ENCODE data around the gene NAV3.

The NAV3 gene

GRCh38 chr12:77842430-77842829, 11.7 kb downstream of the NAV3 start:
- DNase-seq (ENCODE audit: low read depth), result no peak

- DNase-seq (ENCODE audit: low read depth), result no peak
Observed at GRCh38 chr12:77845831-77846230, 15.1 kb downstream of the NAV3 start.

GRCh38 chr12:77847060-77847541, 16.4 kb downstream of the NAV3 start:
- no peak for DNase-seq (ENCODE audit: low read depth)

- peak; percentile 77 for DNase-seq (ENCODE audit: low read depth)
Observed at GRCh38 chr12:77847680-77848431, 17.2 kb downstream of the NAV3 start.

- no peak for DNase-seq (ENCODE audit: low read depth)
Observed at GRCh38 chr12:77850129-77850528, 19.4 kb downstream of the NAV3 start.

- no peak for DNase-seq (ENCODE audit: low read depth)
Observed at GRCh38 chr12:77850698-77851097, 20.0 kb downstream of the NAV3 start.

GRCh38 chr12:77855548-77855947, 24.9 kb downstream of the NAV3 start:
- no peak for DNase-seq (ENCODE audit: low read depth)

GRCh38 chr12:77861317-77861716, 30.6 kb downstream of the NAV3 start:
- DNase-seq (ENCODE audit: low read depth), result no peak

- DNase-seq (ENCODE audit: low read depth), result no peak
Observed at GRCh38 chr12:77865178-77865577, 34.5 kb downstream of the NAV3 start.

- DNase-seq (ENCODE audit: low read depth), result no peak
Observed at GRCh38 chr12:77878901-77879300, 48.2 kb downstream of the NAV3 start.

GRCh38 chr12:77882709-77883108, 52.0 kb downstream of the NAV3 start:
- DNase-seq (ENCODE audit: low read depth), result no peak

- no peak for DNase-seq (ENCODE audit: low read depth)
Observed at GRCh38 chr12:77888611-77889010, 57.9 kb downstream of the NAV3 start.

- DNase-seq (ENCODE audit: low read depth), result no peak
Observed at GRCh38 chr12:77891518-77892147, 60.9 kb downstream of the NAV3 start.

- no peak for DNase-seq (ENCODE audit: low read depth)
Observed at GRCh38 chr12:77893918-77894317, 63.2 kb downstream of the NAV3 start.

GRCh38 chr12:77894556-77894955, 63.9 kb downstream of the NAV3 start:
- no peak for DNase-seq (ENCODE audit: low read depth)

GRCh38 chr12:77895699-77896098, 65.0 kb downstream of the NAV3 start:
- DNase-seq (ENCODE audit: low read depth), result no peak

GRCh38 chr12:77907936-77908335, 77.2 kb downstream of the NAV3 start:
- DNase-seq (ENCODE audit: low read depth), result no peak

GRCh38 chr12:77914081-77914488, 83.4 kb downstream of the NAV3 start:
- DNase-seq (ENCODE audit: low read depth), result no peak

GRCh38 chr12:77915071-77915600, 84.4 kb downstream of the NAV3 start:
- DNase-seq (ENCODE audit: low read depth), result no peak

GRCh38 chr12:77916276-77916675, 85.6 kb downstream of the NAV3 start:
- DNase-seq (ENCODE audit: low read depth), result no peak

GRCh38 chr12:77918046-77918445, 87.4 kb downstream of the NAV3 start:
- DNase-seq (ENCODE audit: low read depth), result no peak

GRCh38 chr12:77919450-77919849, 88.8 kb downstream of the NAV3 start:
- DNase-seq (ENCODE audit: low read depth), result no peak

- no peak for DNase-seq (ENCODE audit: low read depth)
Observed at GRCh38 chr12:77923882-77924281, 93.2 kb downstream of the NAV3 start.

Data from GM04503 (cell line).